ENCODE data around the gene ST3GAL2. TPM values are rescaled to one million over a fixed set of nuclear protein-coding genes. Genes with fewer than 3 reads are reported as not detected.
"Not testable (repeated sequence)": the region's sequence is repeated elsewhere in the genome, so short reads cannot be mapped to it uniquely, and the experiment has no call there.

The ST3GAL2 gene
- total and polyA plus RNA-seq, 5 donors from 2014 or later: 10.5 to 22.1 (median 17.3) TPM

DNA sequence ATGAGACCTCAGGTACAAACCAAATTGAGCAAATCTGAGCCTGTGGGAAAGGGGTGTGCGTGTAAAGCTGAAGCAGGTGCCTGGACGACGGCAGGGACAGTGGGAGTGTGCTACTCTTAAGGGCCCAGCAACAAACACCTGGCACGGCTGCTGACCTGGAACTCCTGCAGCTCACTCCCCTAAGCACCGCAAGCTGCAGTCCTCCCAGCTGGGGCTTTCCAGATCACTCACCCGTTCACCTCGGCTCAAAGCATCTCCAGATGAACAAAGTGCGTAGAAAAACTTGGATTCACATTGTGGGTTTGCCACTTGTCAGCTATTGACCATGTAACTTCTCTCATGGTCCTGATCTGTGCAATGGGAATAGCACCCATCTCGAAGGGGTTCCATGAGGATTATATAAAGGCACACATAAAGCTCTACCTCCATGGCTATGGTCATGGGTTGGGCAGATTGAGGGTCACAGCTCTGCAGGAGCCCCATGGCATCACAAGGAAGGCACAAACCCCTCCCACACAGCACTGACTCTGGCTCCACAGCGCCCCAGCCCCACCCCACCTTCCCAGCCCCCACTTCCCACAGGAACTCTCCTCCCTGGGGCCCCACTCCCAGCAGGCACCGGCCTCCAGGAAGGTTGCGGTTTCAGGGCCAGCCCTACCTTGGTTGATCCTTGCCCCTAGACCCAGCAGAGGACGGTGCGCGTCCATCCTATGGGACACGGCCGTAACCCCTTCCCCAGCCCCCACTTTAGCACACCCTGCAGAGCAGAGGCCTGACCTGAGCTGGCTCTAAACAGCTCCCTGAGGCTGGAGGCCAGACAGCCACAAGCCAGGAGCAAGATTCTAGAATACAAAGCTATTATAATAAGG, 21.9 kb downstream of the ST3GAL2 start:
- Histone ChIP-seq H3K27ac (ENCODE audit: insufficient read depth, low read length, poor library complexity, severe bottlenecking) (no peak overlapping the region), H3K27me3 (ENCODE audit: control insufficient read depth, insufficient read depth, low read length) (no peaks in the 10 kb centered on the region), H3K4me3 (ENCODE audit: low read depth, low read length) (no peak overlapping the region), H3K9me3 (ENCODE audit: control insufficient read depth in 2 of 2, low read length in 2 of 2) (no peaks in the 10 kb centered on the region), H3K36me3 (ENCODE audit: control insufficient read depth, insufficient read depth, low read length) (peaks cover 3% of the 10 kb centered on the region), H3K4me1 (ENCODE audit: control insufficient read depth, insufficient read depth, low read length, poor library complexity, severe bottlenecking) (peaks cover 29% of the 10 kb centered on the region)
- no peak for DNase-seq
- peak overlapping the region in 2 of 3 donors; percentile 73 to 93 for H3K27ac Mint-ChIP-seq
- ATAC-seq (ENCODE audit: low read depth in 2 of 2): no peak
- no peaks in the 10 kb centered on the region for H3K9me3 Mint-ChIP-seq
- H3K4me1 Mint-ChIP-seq: peaks cover 9 to 66% (median 24%) of the 10 kb centered on the region in 4 donors
- H3K36me3 Mint-ChIP-seq: peaks cover 10% of the 10 kb centered on the region
- H3K4me3 Mint-ChIP-seq: no peak overlapping the region
- no peaks in the 10 kb centered on the region for H3K27me3 Mint-ChIP-seq

DNA sequence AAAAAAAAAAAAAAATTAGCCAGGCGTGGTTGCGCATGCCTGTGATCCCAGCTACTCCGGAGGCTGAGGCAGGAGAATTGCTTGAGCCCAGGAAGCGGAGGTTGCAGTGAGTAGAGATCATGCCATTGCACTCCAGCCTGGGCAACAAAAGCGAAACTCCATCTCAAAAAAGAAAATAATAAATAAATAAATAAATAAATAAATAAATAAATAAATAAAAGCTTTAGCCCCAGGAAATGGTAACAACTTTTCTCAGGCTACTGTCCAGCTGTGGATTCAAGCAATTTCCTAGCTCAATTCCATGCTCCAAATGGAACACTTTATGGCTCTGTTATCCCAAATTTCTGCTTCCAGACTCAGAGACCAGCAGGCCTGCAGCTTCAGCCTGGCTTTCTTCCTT, 25.3 kb downstream of the ST3GAL2 start:
- not testable (repeated sequence) for DNase-seq; H3K4me3 Mint-ChIP-seq; H3K27me3 ChIP-seq (ENCODE audit: control insufficient read depth, insufficient read depth, low read length); H3K9me3 ChIP-seq (ENCODE audit: control insufficient read depth in 2 of 2, low read length in 2 of 2); H3K9me3 Mint-ChIP-seq; ATAC-seq (ENCODE audit: low read depth in 2 of 2); H3K27ac ChIP-seq (ENCODE audit: insufficient read depth, low read length, poor library complexity, severe bottlenecking); H3K27ac Mint-ChIP-seq; H3K36me3 ChIP-seq (ENCODE audit: control insufficient read depth, insufficient read depth, low read length); H3K27me3 Mint-ChIP-seq; H3K4me3 ChIP-seq (ENCODE audit: low read depth, low read length)
- Mint-ChIP-seq H3K4me1 (peaks cover 9 to 45% (median 19%) of the 10 kb centered on the region in 4 donors), H3K36me3 (peaks cover 12% of the 10 kb centered on the region)
- H3K4me1 ChIP-seq (ENCODE audit: control insufficient read depth, insufficient read depth, low read length, poor library complexity, severe bottlenecking): peaks cover 17% of the 10 kb centered on the region

DNA sequence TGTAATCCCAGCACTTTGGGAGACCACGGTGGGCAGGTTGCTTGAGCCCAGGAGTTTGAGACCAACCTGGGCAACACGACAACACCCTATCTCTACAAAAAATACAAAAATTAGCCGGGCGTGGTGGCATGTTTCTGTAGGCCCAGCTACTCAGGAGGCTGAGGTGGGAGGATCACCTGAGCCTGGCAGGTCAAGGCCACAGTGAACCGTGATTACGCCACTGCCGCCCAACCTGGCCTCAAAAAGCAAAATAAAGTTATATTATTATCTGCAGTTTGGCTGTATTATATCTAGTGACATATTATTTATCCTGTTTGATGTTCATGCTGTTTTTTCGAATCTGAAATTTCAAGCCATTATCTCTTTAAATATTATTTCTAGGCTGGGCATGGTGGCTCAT, 26.5 kb downstream of the ST3GAL2 start:
- Mint-ChIP-seq H3K4me3 (peak overlapping the region in 1 of 4 donors; percentile 43), H3K9me3 (no peaks in the 10 kb centered on the region), H3K4me1 (peaks cover 5 to 45% (median 19%) of the 10 kb centered on the region in 4 donors), H3K27ac (peak overlapping the region in 2 of 3 donors; percentile 51 to 55), H3K36me3 (peaks cover 12% of the 10 kb centered on the region), H3K27me3 (no peaks in the 10 kb centered on the region)
- H3K36me3 ChIP-seq (ENCODE audit: control insufficient read depth, insufficient read depth, low read length): peaks cover 7% of the 10 kb centered on the region
- DNase-seq (no peak), ATAC-seq (ENCODE audit: low read depth in 2 of 2) (no peak)
- no peaks in the 10 kb centered on the region for H3K27me3 ChIP-seq (ENCODE audit: control insufficient read depth, insufficient read depth, low read length)
- no peak overlapping the region for H3K27ac ChIP-seq (ENCODE audit: insufficient read depth, low read length, poor library complexity, severe bottlenecking)
- no peaks in the 10 kb centered on the region for H3K9me3 ChIP-seq (ENCODE audit: control insufficient read depth in 2 of 2, low read length in 2 of 2)
- no peak overlapping the region for H3K4me3 ChIP-seq (ENCODE audit: low read depth, low read length)
- peaks cover 16% of the 10 kb centered on the region for H3K4me1 ChIP-seq (ENCODE audit: control insufficient read depth, insufficient read depth, low read length, poor library complexity, severe bottlenecking)

DNA sequence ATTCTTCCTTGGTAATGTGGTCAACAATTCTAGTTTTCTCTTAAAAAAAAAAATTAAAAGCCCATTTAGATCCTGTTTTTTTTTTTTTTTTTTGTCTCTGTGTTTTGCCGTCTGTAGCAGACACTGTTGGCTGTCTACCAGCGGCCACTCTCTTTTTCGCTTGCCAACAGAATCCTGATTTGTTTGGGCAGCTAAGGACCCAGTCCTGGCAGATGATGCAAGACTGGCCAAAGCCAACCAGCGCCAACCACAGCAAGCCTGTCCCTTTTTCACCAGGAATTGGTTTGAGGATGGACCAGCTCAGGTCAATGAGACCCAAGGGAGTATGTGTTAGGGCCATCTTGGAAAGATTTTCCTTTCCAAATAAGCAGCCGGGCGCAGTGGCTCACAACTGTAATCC, 28.2 kb downstream of the ST3GAL2 start:
- no peaks in the 10 kb centered on the region for H3K9me3 Mint-ChIP-seq
- Histone ChIP-seq H3K27me3 (ENCODE audit: control insufficient read depth, insufficient read depth, low read length) (no peaks in the 10 kb centered on the region), H3K9me3 (ENCODE audit: control insufficient read depth in 2 of 2, low read length in 2 of 2) (no peaks in the 10 kb centered on the region), H3K4me3 (ENCODE audit: low read depth, low read length) (no peak overlapping the region), H3K36me3 (ENCODE audit: control insufficient read depth, insufficient read depth, low read length) (peaks cover 7% of the 10 kb centered on the region), H3K27ac (ENCODE audit: insufficient read depth, low read length, poor library complexity, severe bottlenecking) (no peak overlapping the region), H3K4me1 (ENCODE audit: control insufficient read depth, insufficient read depth, low read length, poor library complexity, severe bottlenecking) (peaks cover 17% of the 10 kb centered on the region)
- H3K36me3 Mint-ChIP-seq: peaks cover 13% of the 10 kb centered on the region
- H3K27ac Mint-ChIP-seq: peak overlapping the region in 1 of 3 donors; percentile 92
- H3K27me3 Mint-ChIP-seq: no peaks in the 10 kb centered on the region
- H3K4me3 Mint-ChIP-seq: no peak overlapping the region
- no peak for DNase-seq
- no peak for ATAC-seq (ENCODE audit: low read depth in 2 of 2)
- H3K4me1 Mint-ChIP-seq: peaks cover 5 to 46% (median 27%) of the 10 kb centered on the region in 4 donors

DNA sequence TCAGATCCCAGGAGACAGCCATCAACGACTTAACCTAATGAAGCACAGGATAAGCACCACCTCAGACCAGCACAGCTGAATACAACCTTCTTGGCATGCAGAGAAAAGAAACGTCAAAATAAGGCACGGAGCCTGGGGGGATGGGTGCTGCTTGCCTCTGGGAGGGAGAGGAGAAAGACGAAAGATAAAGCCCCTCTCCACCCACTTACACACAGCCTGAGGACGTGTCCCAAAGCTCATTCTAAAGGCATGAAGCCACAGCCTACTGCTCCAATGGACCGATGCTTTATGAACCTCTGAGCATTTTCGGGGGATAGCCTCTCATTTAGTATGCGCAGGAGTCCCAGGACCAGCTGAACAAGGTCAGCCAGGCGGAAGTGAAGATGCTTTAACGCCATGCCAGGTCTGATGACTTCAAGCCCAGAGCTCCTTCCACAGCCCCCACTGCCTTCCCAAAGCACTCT, 31.1 kb downstream of the ST3GAL2 start:
- Mint-ChIP-seq H3K4me1 (peaks cover 20 to 66% (median 43%) of the 10 kb centered on the region in 4 donors), H3K36me3 (peaks cover 13% of the 10 kb centered on the region), H3K27me3 (no peaks in the 10 kb centered on the region), H3K27ac (peak overlapping the region; percentile 82 to 92 (median 88)), H3K4me3 (peak overlapping the region in 3 of 4 donors; percentile 19 to 51 (median 44)), H3K9me3 (no peaks in the 10 kb centered on the region)
- no peaks in the 10 kb centered on the region for H3K9me3 ChIP-seq (ENCODE audit: control insufficient read depth in 2 of 2, low read length in 2 of 2)
- H3K4me3 ChIP-seq (ENCODE audit: low read depth, low read length): no peak overlapping the region
- peaks cover 7% of the 10 kb centered on the region for H3K36me3 ChIP-seq (ENCODE audit: control insufficient read depth, insufficient read depth, low read length)
- H3K27me3 ChIP-seq (ENCODE audit: control insufficient read depth, insufficient read depth, low read length): no peaks in the 10 kb centered on the region
- no peak overlapping the region for H3K27ac ChIP-seq (ENCODE audit: insufficient read depth, low read length, poor library complexity, severe bottlenecking)
- DNase-seq (no peak), ATAC-seq (ENCODE audit: low read depth in 2 of 2) (no peak)
- H3K4me1 ChIP-seq (ENCODE audit: control insufficient read depth, insufficient read depth, low read length, poor library complexity, severe bottlenecking): peaks cover 44% of the 10 kb centered on the region

DNA sequence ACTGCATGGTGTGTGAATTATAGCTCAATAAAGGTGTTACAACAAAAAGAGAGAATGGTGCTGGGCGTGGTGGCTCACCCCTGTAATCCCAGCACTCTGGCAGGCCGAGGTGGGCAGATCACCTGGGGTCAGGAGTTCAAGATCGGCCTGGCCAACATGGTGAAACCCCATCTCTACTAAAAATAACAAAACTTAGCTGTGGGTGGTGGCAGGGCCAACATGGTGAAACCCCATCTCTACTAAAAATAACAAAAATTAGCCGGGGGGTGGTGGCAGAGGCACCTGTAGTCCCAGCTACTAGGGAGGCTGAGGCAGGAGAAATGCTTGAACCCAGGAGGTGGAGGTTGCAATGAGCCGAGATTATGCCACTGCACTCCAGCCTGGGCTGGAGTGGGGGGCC, 32.8 kb downstream of the ST3GAL2 start:
- not testable (repeated sequence) for H3K27me3 Mint-ChIP-seq; H3K36me3 Mint-ChIP-seq; H3K9me3 ChIP-seq (ENCODE audit: control insufficient read depth in 2 of 2, low read length in 2 of 2); ATAC-seq (ENCODE audit: low read depth in 2 of 2); H3K4me3 ChIP-seq (ENCODE audit: low read depth, low read length); H3K36me3 ChIP-seq (ENCODE audit: control insufficient read depth, insufficient read depth, low read length); DNase-seq; H3K27ac ChIP-seq (ENCODE audit: insufficient read depth, low read length, poor library complexity, severe bottlenecking); H3K9me3 Mint-ChIP-seq; H3K27me3 ChIP-seq (ENCODE audit: control insufficient read depth, insufficient read depth, low read length)
- Mint-ChIP-seq H3K4me1 (peaks cover 20 to 75% (median 51%) of the 10 kb centered on the region in 4 donors), H3K4me3 (peak overlapping the region in 3 of 4 donors; percentile 3 to 74 (median 28)), H3K27ac (peak overlapping the region in 2 of 3 donors; percentile 82 to 92)
- H3K4me1 ChIP-seq (ENCODE audit: control insufficient read depth, insufficient read depth, low read length, poor library complexity, severe bottlenecking): peaks cover 44% of the 10 kb centered on the region

DNA sequence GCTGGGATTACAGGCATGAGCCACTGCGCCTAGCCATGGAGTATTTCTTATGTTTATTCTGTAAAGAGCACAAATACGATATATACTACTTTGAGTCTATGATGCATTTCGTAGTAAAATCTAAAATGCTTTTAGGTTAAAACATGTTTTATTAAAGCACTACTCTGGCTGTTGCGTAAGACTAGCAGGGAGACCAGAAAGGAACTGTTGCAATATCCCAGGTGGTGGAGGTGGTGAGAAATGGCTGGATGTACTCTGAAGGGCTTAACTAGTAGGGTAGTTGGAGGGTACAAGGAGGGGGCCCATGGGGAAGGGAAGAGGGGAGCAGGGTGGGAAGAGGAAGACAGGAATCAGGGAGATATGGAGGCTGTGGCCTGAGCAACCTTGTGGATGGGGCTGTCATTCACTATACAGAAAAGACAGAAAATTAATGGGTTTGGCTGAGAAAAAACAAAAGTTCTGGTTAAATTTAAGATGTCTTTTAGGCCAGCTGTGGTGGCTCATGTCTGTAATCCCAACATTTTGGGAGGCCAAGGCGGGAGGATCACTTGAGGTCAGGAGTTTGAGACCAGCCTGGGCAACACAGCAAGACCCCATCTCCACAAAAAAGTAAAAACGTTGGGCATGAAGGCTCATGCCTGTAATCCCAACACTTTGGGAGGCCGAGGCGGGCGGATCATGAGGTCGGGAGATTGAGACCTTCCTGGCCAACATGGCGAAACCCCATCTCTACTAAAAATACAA, 35.8 kb downstream of the ST3GAL2 start:
- Mint-ChIP-seq H3K9me3 (no peaks in the 10 kb centered on the region), H3K4me3 (peak overlapping the region; percentile 15 to 91 (median 54)), H3K36me3 (peaks cover 9% of the 10 kb centered on the region), H3K27ac (peak overlapping the region; percentile 10 to 92 (median 76)), H3K4me1 (peaks cover 15 to 67% (median 43%) of the 10 kb centered on the region in 4 donors), H3K27me3 (no peaks in the 10 kb centered on the region)
- no peaks in the 10 kb centered on the region for H3K27me3 ChIP-seq (ENCODE audit: control insufficient read depth, insufficient read depth, low read length)
- H3K4me3 ChIP-seq (ENCODE audit: low read depth, low read length): no peak overlapping the region
- H3K27ac ChIP-seq (ENCODE audit: insufficient read depth, low read length, poor library complexity, severe bottlenecking): no peak overlapping the region
- ATAC-seq (ENCODE audit: low read depth in 2 of 2): no peak
- H3K9me3 ChIP-seq (ENCODE audit: control insufficient read depth in 2 of 2, low read length in 2 of 2): no peaks in the 10 kb centered on the region
- no peak for DNase-seq
- H3K36me3 ChIP-seq (ENCODE audit: control insufficient read depth, insufficient read depth, low read length): peaks cover 16% of the 10 kb centered on the region
- peaks cover 34% of the 10 kb centered on the region for H3K4me1 ChIP-seq (ENCODE audit: control insufficient read depth, insufficient read depth, low read length, poor library complexity, severe bottlenecking)
